Mesenchymal stem cell (in vitro differentiated cells and primary cell): ENCODE results near the gene XPOT.

Experiments used
- DNase-seq: peaks from one replicate; pipeline ENCODE4 v3.0.0-alpha.2; 2013
- H2AFZ ChIP-seq: one replicate; pipeline ENCODE4 v1.6.1; 2013; ENCODE audit warnings: low read depth, mild to moderate bottlenecking, control low read depth, inconsistent platforms, low read length, moderate library complexity
- H2AK5ac ChIP-seq: 2 replicates; pipeline ENCODE4 v1.6.1; 2013; ENCODE audit warnings: low read length, moderate library complexity, mild to moderate bottlenecking, inconsistent platforms; ENCODE audit not compliant: severe bottlenecking
- H2BK120ac ChIP-seq: one replicate; pipeline ENCODE4 v1.6.1; 2013; ENCODE audit warnings: low read depth, mild to moderate bottlenecking, inconsistent platforms, low read length, moderate library complexity
- H2BK12ac ChIP-seq, 2 experiments: one replicate each; pipeline ENCODE4 v1.6.1; 2013; ENCODE audit warnings: inconsistent platforms in 2 of 2, low read length in 2 of 2, mild to moderate bottlenecking in 2 of 2, moderate library complexity in 2 of 2, control low read depth in 1 of 2
- H2BK15ac ChIP-seq: one replicate; pipeline ENCODE4 v1.6.1; 2013; ENCODE audit warnings: mild to moderate bottlenecking, low read depth, inconsistent platforms; ENCODE audit not compliant: poor library complexity, severe bottlenecking
- H2BK5ac ChIP-seq: 2 replicates; pipeline ENCODE4 v1.6.1; 2013; ENCODE audit warnings: low read depth, mild to moderate bottlenecking, low read length, control low read depth, inconsistent platforms; ENCODE audit not compliant: poor library complexity, severe bottlenecking
- H3K14ac ChIP-seq, 2 experiments: one replicate each; pipeline ENCODE4 v1.6.1; 2013; ENCODE audit warnings: inconsistent platforms in 2 of 2, low read length in 2 of 2, control low read depth in 1 of 2, mild to moderate bottlenecking in 1 of 2, moderate library complexity in 1 of 2
- H3K18ac ChIP-seq, 2 experiments: one replicate each; pipeline ENCODE4 v1.6.1; 2013; ENCODE audit warnings: inconsistent platforms in 2 of 2, low read length in 2 of 2, control low read depth in 1 of 2, low read depth in 1 of 2, mild to moderate bottlenecking in 1 of 2
- H3K23ac ChIP-seq, 2 experiments: one replicate each; pipeline ENCODE4 v1.6.1; 2013; ENCODE audit warnings: inconsistent platforms in 2 of 2, low read length in 2 of 2, mild to moderate bottlenecking in 2 of 2, moderate library complexity in 2 of 2, control low read depth in 1 of 2
- H3K27ac ChIP-seq: 2 replicates; pipeline ENCODE4 v1.5.1; 2013; ENCODE audit warnings: mild to moderate bottlenecking, moderate library complexity, low read length, control low read depth, inconsistent platforms; ENCODE audit not compliant: poor library complexity, severe bottlenecking
- H3K27me3 ChIP-seq, 2 experiments: 2 replicates each; pipeline versions ENCODE4 v1.6.1 to v1.7.0; 2013; ENCODE audit warnings: low read length in 2 of 2, mild to moderate bottlenecking in 2 of 2, moderate library complexity in 2 of 2, control low read depth in 1 of 2, inconsistent platforms in 1 of 2; ENCODE audit not compliant: control insufficient read depth in 1 of 2, insufficient read depth in 1 of 2
- H3K36me3 ChIP-seq, 2 experiments: 2 replicates each; pipeline versions ENCODE4 v1.6.1 to v1.7.0; 2013; ENCODE audit warnings: low read length in 2 of 2, control low read depth in 1 of 2, inconsistent platforms in 1 of 2, low read depth in 1 of 2, mild to moderate bottlenecking in 1 of 2; ENCODE audit not compliant: insufficient read depth in 2 of 2, control insufficient read depth in 1 of 2
- H3K4ac ChIP-seq, 2 experiments: one replicate each; pipeline ENCODE4 v1.6.1; 2013; ENCODE audit warnings: inconsistent platforms in 2 of 2, low read length in 2 of 2, mild to moderate bottlenecking in 2 of 2, moderate library complexity in 2 of 2, control low read depth in 1 of 2, low read depth in 1 of 2
- H3K4me1 ChIP-seq: 2 replicates; pipeline ENCODE4 v1.6.1; 2013; ENCODE audit warnings: low read depth, low read length, control low read depth; ENCODE audit not compliant: control insufficient read depth, insufficient read depth
- H3K4me2 ChIP-seq: 2 replicates; pipeline ENCODE4 v1.6.1; 2013; ENCODE audit warnings: low read length, mild to moderate bottlenecking, inconsistent platforms; ENCODE audit not compliant: poor library complexity, severe bottlenecking
- H3K4me3 ChIP-seq, 2 experiments: 2 replicates each; pipeline versions ENCODE4 v1.5.1 to v1.7.0; 2013; ENCODE audit warnings: low read length in 2 of 2, mild to moderate bottlenecking in 2 of 2, control low read depth in 1 of 2, low read depth in 1 of 2; ENCODE audit not compliant: insufficient read depth in 1 of 2
- H3K79me1 ChIP-seq: replicated peaks from 2 replicates; pipeline ENCODE4 v1.6.1; 2013; ENCODE audit warnings: mild to moderate bottlenecking, control low read depth, low read length, inconsistent platforms; ENCODE audit not compliant: poor library complexity, severe bottlenecking
- H3K9ac ChIP-seq: 2 replicates; pipeline ENCODE4 v1.7.0; 2013; ENCODE audit warnings: mild to moderate bottlenecking, low read length, moderate library complexity
- H3K9me3 ChIP-seq: 2 replicates; pipeline ENCODE4 v1.7.0; 2013; ENCODE audit warnings: mild to moderate bottlenecking, low read length; ENCODE audit not compliant: control insufficient read depth
- H4K8ac ChIP-seq: one replicate; pipeline ENCODE4 v1.6.1; 2013; ENCODE audit warnings: inconsistent platforms, mild to moderate bottlenecking, low read length, moderate library complexity
- H4K91ac ChIP-seq: one replicate; pipeline ENCODE4 v1.6.1; 2013; ENCODE audit warnings: mild to moderate bottlenecking, low read length, inconsistent platforms
- WGBS: methylation state at CpG from one replicate; pipeline ENCODE4 v1.1.7; 2013; ENCODE audit warnings: mixed read lengths; 5-methylcytosine and 5-hydroxymethylcytosine counted together

Gene XPOT

GRCh38 chr12:64430886-64431285 is 26.7 kb downstream of the XPOT start:
- H3K4me1 ChIP-seq, result peaks cover 3% of the 10 kb centered on the region
- no peak overlapping the region for H3K18ac ChIP-seq
- no peak overlapping the region for H2BK15ac ChIP-seq
- H4K91ac ChIP-seq, result no peak overlapping the region
- H3K4me2 ChIP-seq, result no peak overlapping the region
- no peak overlapping the region for H2BK12ac ChIP-seq
- H4K8ac ChIP-seq, result no peak overlapping the region
- H3K4me3 ChIP-seq, result no peak overlapping the region
- H3K4ac ChIP-seq, result no peak overlapping the region
- no peak overlapping the region for H3K27ac ChIP-seq
- WGBS, result 98% methylated on average over 2 of the region's 2 CpGs
- no peaks in the 10 kb centered on the region for H3K27me3 ChIP-seq
- H3K9ac ChIP-seq, result peak overlapping the region; percentile 44
- no peak for DNase-seq
- no peaks in the 10 kb centered on the region for H3K9me3 ChIP-seq
- no peak overlapping the region for H2BK5ac ChIP-seq
- peaks cover 9% of the 10 kb centered on the region for H3K79me1 ChIP-seq
- H2AFZ ChIP-seq, result no peak overlapping the region
- H3K23ac ChIP-seq, result no peak overlapping the region
- no peak overlapping the region for H3K14ac ChIP-seq
- no peak overlapping the region for H2BK120ac ChIP-seq
- no peak overlapping the region for H2AK5ac ChIP-seq
- peaks cover 39 to 99% of the 10 kb centered on the region in 2 experiments for H3K36me3 ChIP-seq

GRCh38 chr12:64431791-64432190 is 27.6 kb downstream of the XPOT start:
- Histone ChIP-seq H3K18ac (no peak overlapping the region), H3K9me3 (no peaks in the 10 kb centered on the region), H2BK12ac (no peak overlapping the region), H3K79me1 (peaks cover 10% of the 10 kb centered on the region), H2BK5ac (no peak overlapping the region), H2BK120ac (no peak overlapping the region), H2AFZ (no peak overlapping the region), H3K4ac (no peak overlapping the region), H3K27ac (no peak overlapping the region), H2AK5ac (no peak overlapping the region), H4K91ac (no peak overlapping the region), H3K36me3 (peaks cover 41 to 99% of the 10 kb centered on the region in 2 experiments), H2BK15ac (no peak overlapping the region), H3K27me3 (no peaks in the 10 kb centered on the region), H3K4me2 (no peak overlapping the region), H3K4me3 (no peak overlapping the region), H3K4me1 (peaks cover 3% of the 10 kb centered on the region), H3K23ac (no peak overlapping the region), H3K9ac (no peak overlapping the region), H4K8ac (no peak overlapping the region), H3K14ac (no peak overlapping the region)
- WGBS, result 100% methylated on average over 3 of the region's 4 CpGs
- DNase-seq, result no peak

- no peaks in the 10 kb centered on the region for H3K27me3 ChIP-seq
Observed at GRCh38 chr12:64433915-64434314, 29.7 kb downstream of the XPOT start.

GRCh38 chr12:64440100-64440499 is 35.9 kb downstream of the XPOT start:
- Histone ChIP-seq H3K36me3 (peaks cover 28 to 96% of the 10 kb centered on the region in 2 experiments), H3K18ac (no peak overlapping the region), H3K14ac (no peak overlapping the region), H2BK15ac (no peak overlapping the region), H3K27ac (no peak overlapping the region), H2AFZ (no peak overlapping the region), H3K4me3 (no peak overlapping the region), H2AK5ac (no peak overlapping the region), H2BK5ac (no peak overlapping the region), H3K4ac (no peak overlapping the region), H3K4me1 (no peaks in the 10 kb centered on the region), H3K27me3 (no peaks in the 10 kb centered on the region), H3K9ac (no peak overlapping the region), H3K79me1 (peaks cover 16% of the 10 kb centered on the region), H4K8ac (no peak overlapping the region), H3K9me3 (no peaks in the 10 kb centered on the region), H3K23ac (no peak overlapping the region), H4K91ac (no peak overlapping the region), H3K4me2 (no peak overlapping the region), H2BK12ac (no peak overlapping the region), H2BK120ac (no peak overlapping the region)
- 100% methylated on average over 1 of the region's 1 CpG for WGBS
- DNase-seq, result no peak

More at GRCh38 chr12:64433915-64434314, 29.7 kb downstream of the XPOT start:
- H3K18ac ChIP-seq, result no peak overlapping the region
- no peak overlapping the region for H2BK12ac ChIP-seq
- H3K9me3 ChIP-seq, result no peaks in the 10 kb centered on the region
- H3K23ac ChIP-seq, result no peak overlapping the region
- H3K4me2 ChIP-seq, result no peak overlapping the region
- peaks cover 8% of the 10 kb centered on the region for H3K79me1 ChIP-seq
- H3K4me3 ChIP-seq, result no peak overlapping the region
- WGBS, result 83% methylated on average over 2 of the region's 5 CpGs
- no peak overlapping the region for H3K14ac ChIP-seq
- no peak overlapping the region for H3K27ac ChIP-seq
- DNase-seq, result no peak
- H3K4me1 ChIP-seq, result peaks cover 3% of the 10 kb centered on the region
- H2BK120ac ChIP-seq, result no peak overlapping the region
- no peak overlapping the region for H2AFZ ChIP-seq
- peaks cover 36 to 99% of the 10 kb centered on the region in 2 experiments for H3K36me3 ChIP-seq
- no peak overlapping the region for H2BK5ac ChIP-seq
- no peak overlapping the region for H2BK15ac ChIP-seq
- no peak overlapping the region for H3K9ac ChIP-seq
- H3K4ac ChIP-seq, result no peak overlapping the region
- H4K91ac ChIP-seq, result no peak overlapping the region
- H4K8ac ChIP-seq, result no peak overlapping the region
- H2AK5ac ChIP-seq, result no peak overlapping the region
